GM21515 (cell line): ENCODE data around the gene PNMA3.
A peak's percentile ranks its signal among the peaks of the same experiment; 100 is the strongest.
"Not testable (repeated sequence)": the region's sequence is repeated elsewhere in the genome, so short reads cannot be mapped to it uniquely, and the experiment has no call there.

Experiments used
- ATAC-seq: cut with Tn5 transposase; IDR thresholded peaks from one replicate; pipeline ENCODE4 v1.9.1; 2021; ENCODE audit not compliant: unreplicated experiment

PNMA3 gene

GRCh38 chrX:153055871-153056749 is at the start of gene PNMA3:
TSS of gene PNMA3 (plus strand) at chrX:153056470. CDS start at chrX:153057056, 586 bp downstream.
- no peak for ATAC-seq

GRCh38 chrX:153017174-153017573 is 39.1 kb upstream of the PNMA3 start:
- not testable (repeated sequence) for ATAC-seq

DNA sequence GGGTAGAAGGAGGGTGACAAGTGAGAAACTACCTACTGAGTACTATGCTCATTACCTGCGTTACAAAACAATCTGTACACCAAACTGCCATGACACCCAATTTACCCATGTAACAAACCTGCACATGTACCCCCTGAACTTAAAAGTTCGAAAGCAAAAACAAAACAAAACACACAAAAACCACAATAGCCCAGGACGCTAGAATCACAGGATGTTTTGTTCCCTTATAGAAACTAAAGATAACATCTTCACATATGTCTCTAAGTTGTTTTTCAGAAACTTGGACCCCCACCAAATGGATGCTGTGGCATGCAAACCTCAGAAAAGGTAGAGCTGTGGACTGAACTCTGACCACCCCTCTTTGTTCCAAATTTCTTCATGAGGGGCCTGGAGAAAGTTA is 37.1 kb upstream of the PNMA3 start:
- ATAC-seq, result no peak

DNA sequence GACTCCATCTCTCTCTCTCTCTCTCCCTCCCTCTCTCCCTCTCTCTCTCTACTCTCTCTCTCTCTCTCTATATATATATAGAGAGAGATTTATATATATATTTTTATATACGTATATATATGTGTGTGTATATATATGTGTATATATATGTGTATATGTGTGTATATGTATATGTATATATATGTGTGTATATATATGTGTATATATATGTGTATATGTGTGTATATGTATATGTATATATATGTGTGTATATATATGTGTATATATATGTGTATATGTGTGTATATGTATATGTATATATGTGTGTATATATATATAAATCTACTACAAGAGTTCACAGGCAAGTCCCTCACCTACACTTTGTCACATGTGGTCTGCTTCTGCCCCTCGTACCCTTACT is 29.8 kb upstream of the PNMA3 start:
- not testable (repeated sequence) for ATAC-seq

DNA sequence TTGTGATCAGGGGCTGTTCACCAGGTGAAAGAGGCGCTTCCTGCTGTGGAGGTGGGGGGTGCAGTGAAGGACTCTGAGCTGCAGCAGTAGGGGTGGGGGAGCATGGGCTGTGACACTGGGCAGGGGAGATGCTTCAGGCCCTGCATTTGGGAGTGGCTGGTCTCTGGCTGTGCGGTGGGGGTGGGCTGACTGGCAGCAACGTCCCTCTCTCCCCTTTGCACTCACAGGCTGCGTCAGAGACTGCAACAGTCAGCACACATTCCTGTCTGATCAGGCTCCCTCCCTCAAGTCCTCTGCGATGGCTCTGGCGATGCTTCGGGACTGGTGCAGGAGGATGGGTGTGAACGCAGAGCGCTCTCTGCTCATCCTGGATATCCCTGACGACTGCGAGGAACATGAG is 27.8 kb upstream of the PNMA3 start:
- not testable (repeated sequence) for ATAC-seq

DNA sequence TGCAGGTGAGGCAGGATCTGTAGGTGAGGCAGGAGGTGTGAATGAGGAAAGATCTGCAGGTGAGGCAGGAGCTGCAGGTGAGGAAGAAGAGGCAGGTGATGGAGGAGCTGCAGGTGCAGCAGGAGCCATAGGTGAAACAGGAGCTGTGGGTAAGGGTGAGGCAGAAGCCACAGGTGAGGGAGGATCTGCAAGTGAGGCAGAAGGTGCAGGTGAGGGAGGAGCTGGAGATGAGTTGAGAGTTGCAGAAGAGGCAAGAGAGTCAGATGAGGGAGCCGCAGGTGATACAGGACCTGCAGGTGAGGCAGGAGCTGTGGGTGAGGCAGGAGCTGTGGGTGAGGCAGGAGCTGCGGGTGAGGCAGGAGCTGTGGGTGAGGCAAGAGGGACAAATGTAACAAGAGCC is 27.1 kb upstream of the PNMA3 start:
- no peak for ATAC-seq

- ATAC-seq, result no peak
These were observed 26.4 kb upstream of the PNMA3 start for GRCh38 chrX:153029875-153030274.

GRCh38 chrX:153030801-153031200 is 25.5 kb upstream of the PNMA3 start:
- no peak for ATAC-seq

- peak; percentile 80 for ATAC-seq
These were observed 23.7 kb upstream of the PNMA3 start for GRCh38 chrX:153032397-153033118.

- no peak for ATAC-seq
These were observed 7.2 kb upstream of the PNMA3 start for GRCh38 chrX:153049093-153049492.

DNA sequence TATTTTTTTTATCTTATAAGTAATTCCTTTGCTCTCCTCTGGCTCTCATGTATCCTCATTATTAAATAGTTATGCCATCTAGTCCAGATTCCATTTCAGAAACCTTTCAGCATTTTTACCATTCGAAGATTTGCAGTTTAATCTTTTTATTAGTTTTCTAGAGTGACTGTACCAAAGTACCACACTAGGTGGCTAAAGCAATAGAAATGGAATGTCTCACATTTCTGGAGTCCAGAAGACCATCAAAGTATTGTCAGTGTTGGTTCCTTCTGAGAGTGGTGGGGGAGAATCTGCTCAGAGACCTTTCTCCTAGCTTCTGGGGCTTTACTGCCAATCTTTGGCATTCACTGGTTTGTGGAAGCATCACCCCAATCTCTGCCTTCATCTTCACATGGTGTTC is 3.7 kb upstream of the PNMA3 start:
- no peak for ATAC-seq

GRCh38 chrX:153057281-153057680 is 1.0 kb downstream of the PNMA3 start:
- ATAC-seq, result no peak

- ATAC-seq, result no peak
These were observed 3.2 kb downstream of the PNMA3 start for GRCh38 chrX:153059191-153060094.

- no peak for ATAC-seq
These were observed 3.8 kb downstream of the PNMA3 start for GRCh38 chrX:153060095-153060445.

- no peak for ATAC-seq
These were observed 5.5 kb downstream of the PNMA3 start for GRCh38 chrX:153061732-153062131.

DNA sequence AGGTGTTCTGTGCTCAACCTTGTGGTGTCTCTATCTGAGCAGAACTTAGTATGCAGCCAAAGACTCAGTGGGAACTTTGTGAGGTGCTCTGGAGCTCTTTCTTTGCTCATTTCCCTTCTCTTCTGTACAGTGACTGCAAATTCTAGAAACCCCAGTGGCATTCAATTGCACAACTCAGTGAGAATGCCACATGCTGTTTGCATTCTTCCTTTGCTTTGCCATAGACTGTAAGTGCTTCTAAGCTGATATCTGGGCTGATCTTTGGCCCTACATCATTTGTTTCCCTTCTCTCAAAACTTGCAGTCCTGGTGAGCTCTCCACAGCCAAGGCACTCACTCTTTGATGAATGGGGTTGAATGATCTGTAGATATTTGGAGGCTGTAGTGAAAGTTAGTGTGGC is 7.0 kb downstream of the PNMA3 start:
- ATAC-seq, result no peak

DNA sequence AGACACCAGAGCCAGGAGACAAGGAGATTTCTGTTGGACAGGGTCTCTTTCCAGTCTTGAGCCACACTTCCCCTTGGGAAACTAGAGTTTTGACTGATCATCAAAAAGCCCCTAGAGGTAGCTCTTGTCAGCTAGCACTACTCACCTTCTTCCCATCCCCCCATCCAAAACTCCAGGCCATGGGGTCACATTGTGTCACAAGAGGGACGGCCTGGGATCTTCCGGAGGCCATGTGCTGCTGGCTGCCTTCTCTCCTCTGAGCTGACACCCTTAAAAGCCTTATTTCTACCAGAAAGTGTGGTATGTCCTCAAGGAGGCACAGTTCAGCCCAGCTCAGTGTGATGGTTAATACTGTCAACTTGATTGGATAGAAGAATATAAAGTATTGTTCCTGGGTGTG is 7.8 kb downstream of the PNMA3 start:
- ATAC-seq, result no peak

GRCh38 chrX:153065389-153065788 is 9.1 kb downstream of the PNMA3 start:
- ATAC-seq, result no peak

- not testable (repeated sequence) for ATAC-seq
These were observed 10.1 kb downstream of the PNMA3 start for GRCh38 chrX:153066402-153066801.

- ATAC-seq, result not testable (repeated sequence)
These were observed 15.8 kb downstream of the PNMA3 start, which contains the start of gene PNMA6A for GRCh38 chrX:153071909-153072583. TSS of gene PNMA6A (plus strand) at chrX:153072454. CDS start at chrX:153073063, 609 bp downstream.

- ATAC-seq, result not testable (repeated sequence)
These were observed 17.1 kb downstream of the PNMA3 start for GRCh38 chrX:153073331-153073730.
